ENCODE measurements around the gene BANF2.

Gene BANF2

DNA sequence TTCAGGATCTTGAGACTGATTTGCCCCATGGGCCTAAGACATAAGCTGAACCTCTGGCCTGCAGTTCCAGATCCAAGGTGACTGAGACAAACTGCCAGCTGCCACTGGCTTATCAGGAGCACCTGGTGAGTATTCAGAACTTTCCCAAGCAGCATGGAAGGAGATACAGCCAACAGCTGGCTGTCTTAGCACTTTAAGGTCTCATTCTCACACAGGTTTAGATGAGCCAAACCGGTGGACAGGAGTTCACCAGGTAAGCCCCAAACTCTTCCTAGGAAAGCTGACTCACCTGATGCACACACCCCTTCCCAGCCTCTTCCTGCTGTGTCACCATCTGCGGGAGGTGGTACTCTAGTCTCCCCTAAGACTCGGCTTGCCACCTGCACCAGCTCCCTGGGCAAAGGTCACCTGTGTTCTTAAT, at the start of gene BANF2:
TSS of gene BANF2 (plus strand) at position 36 of the 421 bp plus-strand sequence. CDS start 25,060 bp downstream, outside the sequence.
- TF ChIP-seq ZFX (IDR thresholded peaks at IDR 0.05; ENCODE audit: borderline replicate concordance), result no peak
- TF ChIP-seq, protein P1, sequence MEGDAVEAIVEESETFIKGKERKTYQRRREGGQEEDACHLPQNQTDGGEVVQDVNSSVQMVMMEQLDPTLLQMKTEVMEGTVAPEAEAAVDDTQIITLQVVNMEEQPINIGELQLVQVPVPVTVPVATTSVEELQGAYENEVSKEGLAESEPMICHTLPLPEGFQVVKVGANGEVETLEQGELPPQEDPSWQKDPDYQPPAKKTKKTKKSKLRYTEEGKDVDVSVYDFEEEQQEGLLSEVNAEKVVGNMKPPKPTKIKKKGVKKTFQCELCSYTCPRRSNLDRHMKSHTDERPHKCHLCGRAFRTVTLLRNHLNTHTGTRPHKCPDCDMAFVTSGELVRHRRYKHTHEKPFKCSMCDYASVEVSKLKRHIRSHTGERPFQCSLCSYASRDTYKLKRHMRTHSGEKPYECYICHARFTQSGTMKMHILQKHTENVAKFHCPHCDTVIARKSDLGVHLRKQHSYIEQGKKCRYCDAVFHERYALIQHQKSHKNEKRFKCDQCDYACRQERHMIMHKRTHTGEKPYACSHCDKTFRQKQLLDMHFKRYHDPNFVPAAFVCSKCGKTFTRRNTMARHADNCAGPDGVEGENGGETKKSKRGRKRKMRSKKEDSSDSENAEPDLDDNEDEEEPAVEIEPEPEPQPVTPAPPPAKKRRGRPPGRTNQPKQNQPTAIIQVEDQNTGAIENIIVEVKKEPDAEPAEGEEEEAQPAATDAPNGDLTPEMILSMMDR (IDR thresholded peaks at IDR 0.05), result no peak
- H3K27ac ChIP-seq, result no peak within 1 kb of the TSS

DNA sequence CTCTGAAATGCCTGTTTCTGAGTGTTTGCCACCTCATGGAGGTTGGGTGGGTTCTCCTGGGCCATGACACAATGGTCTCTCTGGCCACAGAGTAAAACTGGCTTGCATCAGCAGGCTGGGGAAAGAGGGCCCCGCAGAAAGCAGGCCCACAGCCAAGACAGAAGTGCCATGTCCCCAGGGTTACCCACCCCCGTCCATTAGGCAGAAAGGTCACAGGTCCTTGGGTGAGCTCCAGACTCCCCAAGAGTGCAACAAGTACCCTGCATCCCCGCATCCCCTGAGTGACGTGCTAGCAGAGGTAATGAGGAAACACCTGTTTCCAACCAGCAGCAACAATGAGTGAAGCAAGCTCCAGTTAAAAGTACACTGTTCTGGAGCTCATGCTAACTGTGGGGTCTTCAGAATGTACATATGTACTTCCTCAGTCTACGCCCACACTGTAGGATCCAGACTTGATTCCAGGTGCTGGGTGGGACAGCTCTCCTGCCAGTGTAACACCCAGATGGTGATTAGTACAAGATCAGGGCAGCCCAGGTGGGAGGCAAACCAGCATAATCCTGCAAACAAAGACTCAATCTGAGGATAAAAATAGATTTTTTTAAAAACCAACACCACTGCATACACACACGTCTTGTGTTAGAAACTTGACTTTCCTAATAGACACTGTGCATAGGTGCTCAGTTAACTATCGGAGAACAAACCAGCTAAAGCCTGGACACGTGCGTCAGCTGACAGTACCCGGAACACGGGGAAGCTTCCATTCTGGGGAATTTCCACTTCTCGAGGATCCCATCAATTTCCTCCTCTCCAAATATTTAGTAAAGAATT, 49.3 kb upstream of the BANF2 start:
- no peak overlapping the region for H3K27ac ChIP-seq
- TF ChIP-seq, protein P1 (IDR thresholded peaks at IDR 0.05), result no peak
- TF ChIP-seq ZFX (IDR thresholded peaks at IDR 0.05; ENCODE audit: borderline replicate concordance), result no peak

DNA sequence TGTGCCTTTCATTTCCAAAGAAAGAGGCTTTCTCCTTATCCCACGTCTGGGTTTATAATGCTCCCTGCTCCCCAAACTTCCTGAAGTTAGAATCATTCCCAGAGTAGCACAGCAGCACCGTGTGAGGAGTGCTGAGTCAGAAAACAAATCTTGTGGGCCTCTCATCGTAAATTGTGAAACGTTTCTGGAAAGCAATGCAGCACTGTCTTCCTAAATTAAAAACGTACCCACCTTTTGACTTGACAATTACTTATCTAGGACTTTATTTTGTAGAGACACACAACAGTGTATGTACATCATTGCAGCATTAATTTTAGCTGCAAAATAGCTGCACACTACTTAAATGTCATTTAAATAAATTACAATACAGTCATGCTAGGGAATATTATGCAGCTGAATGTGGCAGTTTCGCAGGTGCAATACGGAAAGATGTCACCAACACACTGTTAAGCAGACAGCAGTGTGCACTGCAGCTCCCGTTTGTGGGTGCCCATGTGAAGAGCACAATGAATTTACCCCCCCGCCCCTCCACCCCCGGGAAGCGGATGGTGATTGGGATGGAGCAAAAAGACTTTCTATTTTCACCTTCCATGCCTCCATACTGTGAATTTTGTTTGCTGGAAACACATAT, 48.5 kb upstream of the BANF2 start:
- no peak overlapping the region for H3K27ac ChIP-seq
- TF ChIP-seq, protein P1 (IDR thresholded peaks at IDR 0.05), result no peak
- no peak for TF ChIP-seq ZFX (IDR thresholded peaks at IDR 0.05; ENCODE audit: borderline replicate concordance)

DNA sequence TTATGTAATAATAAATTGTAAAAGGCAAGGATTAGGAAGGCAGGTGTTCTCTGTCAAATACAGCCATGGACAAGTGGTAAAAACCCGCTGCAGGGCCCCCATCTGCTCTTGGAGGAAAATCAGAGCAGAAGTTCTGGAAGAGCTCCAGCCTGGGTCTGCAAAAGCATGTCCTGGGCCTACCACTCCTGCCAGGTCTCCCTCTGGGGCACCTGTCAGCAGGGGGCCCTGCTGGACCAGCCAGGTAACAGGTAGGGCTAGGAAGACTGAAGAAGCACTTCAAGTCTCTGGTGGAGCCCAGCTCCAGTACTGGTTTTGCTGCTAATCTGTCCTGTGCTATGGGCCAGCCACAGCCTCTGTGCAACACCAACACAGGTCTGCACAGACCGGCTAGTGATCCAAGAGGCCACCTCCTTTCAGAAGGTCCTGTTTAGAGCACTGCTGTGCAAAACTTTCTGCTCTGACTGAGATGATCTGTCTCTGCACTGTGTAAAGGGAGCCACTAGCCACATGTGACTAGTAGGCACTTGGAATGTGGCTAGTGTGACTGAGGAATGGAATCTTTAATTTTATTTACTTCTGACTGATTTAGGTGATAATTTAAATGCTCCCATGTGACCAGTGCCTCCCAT, 47.9 kb upstream of the BANF2 start:
- H3K27ac ChIP-seq, result no peak overlapping the region
- no peak for TF ChIP-seq ZFX (IDR thresholded peaks at IDR 0.05; ENCODE audit: borderline replicate concordance)
- TF ChIP-seq, protein P1 (IDR thresholded peaks at IDR 0.05), result peak; percentile 27; the same call in 1 of the 2 replicates

DNA sequence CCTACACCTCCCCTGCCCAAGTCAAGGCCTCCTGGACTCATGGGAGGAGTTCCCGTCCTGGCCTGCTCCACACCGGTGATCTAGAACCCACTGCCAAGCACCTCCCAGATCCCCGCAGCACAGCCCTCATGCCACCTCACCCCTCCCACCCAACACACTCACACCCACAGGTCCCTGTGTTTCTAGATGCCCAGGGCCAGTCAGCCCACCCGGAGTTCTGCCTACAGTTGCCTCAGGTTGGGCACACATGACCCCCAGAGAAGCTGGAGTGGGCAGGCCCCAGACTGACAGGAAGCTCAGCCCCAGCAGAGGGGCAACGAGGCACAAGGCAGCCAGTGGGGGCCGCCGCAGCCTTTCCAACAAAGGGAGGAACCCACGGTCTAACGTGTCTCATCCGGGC, 47.4 kb upstream of the BANF2 start:
- TF ChIP-seq, protein P1 (IDR thresholded peaks at IDR 0.05), result no peak
- TF ChIP-seq ZFX (IDR thresholded peaks at IDR 0.05; ENCODE audit: borderline replicate concordance), result no peak
- no peak overlapping the region for H3K27ac ChIP-seq

DNA sequence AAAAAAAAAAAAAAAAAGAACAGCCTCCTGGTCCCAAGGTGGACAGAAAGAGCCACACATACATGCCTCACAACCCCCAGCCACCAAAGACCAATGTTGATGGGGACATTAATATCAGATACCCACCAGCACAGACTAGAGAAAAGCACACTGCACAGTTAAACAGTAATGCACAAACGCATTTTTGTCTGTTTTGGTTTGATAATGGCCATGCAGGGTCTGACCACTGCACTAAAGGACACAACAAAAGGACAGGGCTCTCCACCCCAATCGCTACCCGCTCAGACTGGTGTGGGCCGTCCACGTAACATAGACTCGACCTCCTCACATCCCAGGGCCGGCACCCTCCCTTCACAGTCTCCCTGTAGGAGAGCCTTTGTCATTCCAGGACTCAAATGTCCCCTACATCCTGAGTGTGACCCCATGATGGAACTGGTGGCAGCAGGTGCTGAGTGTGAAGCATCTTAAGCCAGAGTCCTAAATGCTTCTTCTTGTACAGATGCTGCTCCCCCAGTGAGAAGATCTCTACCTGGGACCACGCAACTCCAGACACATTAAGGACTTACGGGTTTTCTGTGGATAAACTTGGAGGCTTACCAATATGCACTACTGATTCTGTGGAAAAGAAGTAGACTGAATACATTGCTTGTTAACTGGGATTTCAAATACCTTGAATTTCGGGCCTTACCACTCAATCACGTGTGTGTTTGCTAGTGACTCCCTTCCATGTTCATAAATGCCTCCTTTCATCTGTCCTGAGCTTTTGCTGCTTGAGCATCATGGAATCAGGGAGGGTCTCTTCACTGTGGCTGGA, 45.7 kb upstream of the BANF2 start:
- TF ChIP-seq, protein P1 (IDR thresholded peaks at IDR 0.05), result no peak
- TF ChIP-seq ZFX (IDR thresholded peaks at IDR 0.05; ENCODE audit: borderline replicate concordance), result no peak
- no peak overlapping the region for H3K27ac ChIP-seq

Measured in 22Rv1 (cell line).